A673 (cell line): Measurements from ENCODE around the gene TPM4. TPM values are rescaled to one million over a fixed set of nuclear protein-coding genes. Genes with fewer than 3 reads are reported as not detected.
"Not testable (repeated sequence)": the region's sequence is repeated elsewhere in the genome, so short reads cannot be mapped to it uniquely, and the experiment has no call there.

Experiments used
- BruUV-seq: library from RNA; stranded (reverse); fragments of 400-500 nt; replicated peaks from 2 replicates; lab custom pipeline; 2021; lab: Mats Ljungman, UMichigan
- CTCF ChIA-PET: fragments of 300-600 bp; sonication (Branson Sonifier 250); formaldehyde crosslinking; loops from one replicate; lab custom pipeline; 2022; ENCODE audit warnings: antibody characterized with exemption; lab: Charles Lee
- POLR2A ChIA-PET: fragments of 300-600 bp; sonication (Branson Sonifier 250); formaldehyde crosslinking; loops from one replicate; lab custom pipeline; 2022; ENCODE audit warnings: antibody characterized with exemption; ENCODE audit not compliant: low non-redundant PET; lab: Charles Lee
- DNase-seq: peaks from one replicate; pipeline ENCODE4 v3.0.0-alpha.2; 2015; ENCODE audit warnings: low spot score
- H3K27ac ChIP-seq: fragments of 200-600 bp; sonication (generic); 2 replicates; pipeline ENCODE4 v1.5.1; 2016; ENCODE audit warnings: mixed run types, low read depth, mild to moderate bottlenecking, mixed read lengths, antibody characterized with exemption, low read length; ENCODE audit not compliant: poor library complexity, severe bottlenecking
- H3K27me3 ChIP-seq: fragments of 200-600 bp; sonication (generic); replicated peaks from 2 replicates; pipeline ENCODE4 v1.6.1; 2017; ENCODE audit warnings: mixed run types, low read depth, mild to moderate bottlenecking, mixed read lengths, antibody characterized with exemption, low read length; ENCODE audit not compliant: insufficient read depth, poor library complexity
- H3K36me3 ChIP-seq: fragments of 200-600 bp; sonication (generic); 2 replicates; pipeline ENCODE4 v1.6.1; 2016; ENCODE audit warnings: mixed run types, mild to moderate bottlenecking, mixed read lengths, antibody characterized with exemption, low read length; ENCODE audit not compliant: insufficient read depth, poor library complexity, severe bottlenecking
- H3K4me1 ChIP-seq: fragments of 200-600 bp; sonication (generic); 2 replicates; pipeline ENCODE4 v1.6.1; 2017; ENCODE audit warnings: mixed run types, mild to moderate bottlenecking, mixed read lengths, antibody characterized with exemption, low read length; ENCODE audit not compliant: insufficient read depth, poor library complexity, severe bottlenecking
- H3K4me3 ChIP-seq: fragments of 200-600 bp; sonication (generic); 2 replicates; pipeline ENCODE4 v1.5.1; 2016; ENCODE audit warnings: low read depth, mixed run types, mild to moderate bottlenecking, mixed read lengths, low read length; ENCODE audit not compliant: poor library complexity, severe bottlenecking
- H3K9me3 ChIP-seq: fragments of 200-600 bp; sonication (generic); 2 replicates; pipeline ENCODE4 v1.6.1; 2016; ENCODE audit warnings: mixed run types, low read depth, mild to moderate bottlenecking, mixed read lengths, antibody characterized with exemption, low read length; ENCODE audit not compliant: poor library complexity, severe bottlenecking
- EZH2 ChIP-seq: fragments of 200-600 bp; sonication (generic); IDR thresholded peaks from 2 replicates; pipeline ENCODE4 v1.6.1; 2017; ENCODE audit warnings: borderline replicate concordance, low read depth, mild to moderate bottlenecking, mixed read lengths, antibody characterized with exemption, low read length; ENCODE audit not compliant: poor library complexity, severe bottlenecking
- intact Hi-C: fragments of 100-400 bp; cut with micrococcal nuclease; formaldehyde crosslinking; loops from one replicate; pipeline ENCODE4 v1.10.0; 2022; ENCODE audit not compliant: unreplicated experiment
- total RNA-seq: library from RNA; stranded (reverse); gene quantifications from 2 replicates; pipeline ENCODE4 v1.2.3, GENCODE V29; 2021
- TF ChIP-seq, protein P1 (sequence below): fragments of 300-800, 200-600 bp; sonication (generic); conservative IDR thresholded peaks from 2 replicates; pipeline ENCODE4 v1.5.1; 2017; ENCODE audit warnings: low read depth, mild to moderate bottlenecking, antibody characterized with exemption, low read length, moderate library complexity, mixed read lengths

Gene TPM4
- total RNA-seq, 1 experiment from 2014 or later: 476 TPM

DNA sequence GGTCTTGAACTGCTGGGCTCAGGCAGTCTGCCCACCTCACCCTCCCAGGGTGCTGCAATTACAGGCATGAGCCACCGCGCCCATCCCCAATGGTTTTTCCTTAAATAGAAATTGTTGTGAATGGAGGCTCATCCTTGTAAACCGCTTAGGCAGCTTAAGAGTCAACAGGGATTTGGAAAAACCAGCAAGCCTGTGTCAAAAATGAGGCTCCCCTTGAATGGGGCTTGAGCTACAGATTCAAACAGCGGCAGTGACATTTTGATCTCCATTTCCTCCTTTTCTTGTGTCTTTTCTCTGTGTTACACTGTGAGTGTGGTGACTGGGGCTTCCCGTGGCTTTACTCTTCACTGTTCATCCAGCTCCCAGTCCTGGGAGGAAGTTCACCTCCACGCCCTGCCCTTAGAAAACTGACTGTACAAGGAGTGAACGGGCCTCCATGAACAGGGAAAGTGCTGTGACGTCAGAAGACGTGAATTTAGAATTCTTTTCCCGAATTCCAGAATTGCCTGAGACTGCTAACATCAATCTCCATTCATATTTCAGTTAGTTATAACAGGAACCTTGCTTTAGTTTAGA, 20.1 kb downstream of the TPM4 start:
- no peak for TF ChIP-seq EZH2
- TF ChIP-seq, protein P1, sequence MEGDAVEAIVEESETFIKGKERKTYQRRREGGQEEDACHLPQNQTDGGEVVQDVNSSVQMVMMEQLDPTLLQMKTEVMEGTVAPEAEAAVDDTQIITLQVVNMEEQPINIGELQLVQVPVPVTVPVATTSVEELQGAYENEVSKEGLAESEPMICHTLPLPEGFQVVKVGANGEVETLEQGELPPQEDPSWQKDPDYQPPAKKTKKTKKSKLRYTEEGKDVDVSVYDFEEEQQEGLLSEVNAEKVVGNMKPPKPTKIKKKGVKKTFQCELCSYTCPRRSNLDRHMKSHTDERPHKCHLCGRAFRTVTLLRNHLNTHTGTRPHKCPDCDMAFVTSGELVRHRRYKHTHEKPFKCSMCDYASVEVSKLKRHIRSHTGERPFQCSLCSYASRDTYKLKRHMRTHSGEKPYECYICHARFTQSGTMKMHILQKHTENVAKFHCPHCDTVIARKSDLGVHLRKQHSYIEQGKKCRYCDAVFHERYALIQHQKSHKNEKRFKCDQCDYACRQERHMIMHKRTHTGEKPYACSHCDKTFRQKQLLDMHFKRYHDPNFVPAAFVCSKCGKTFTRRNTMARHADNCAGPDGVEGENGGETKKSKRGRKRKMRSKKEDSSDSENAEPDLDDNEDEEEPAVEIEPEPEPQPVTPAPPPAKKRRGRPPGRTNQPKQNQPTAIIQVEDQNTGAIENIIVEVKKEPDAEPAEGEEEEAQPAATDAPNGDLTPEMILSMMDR: no peak
- POLR2A ChIA-PET: no interaction called here
- intact Hi-C loops: no loop called here
- no peaks in the 10 kb centered on the region for H3K4me1 ChIP-seq
- BruUV-seq: no TSS peak
- H3K36me3 ChIP-seq: peaks cover 90% of the 10 kb centered on the region
- H3K4me3 ChIP-seq: no peak overlapping the region
- no peaks in the 10 kb centered on the region for H3K27me3 ChIP-seq
- CTCF ChIA-PET: interaction anchor here (0.6 kb wide), 1 partner anchor 855 kb away, joined by 6 read pairs; no protein-coding TSS in a partner anchor
- no peak overlapping the region for H3K27ac ChIP-seq
- no peak for DNase-seq
- no peaks in the 10 kb centered on the region for H3K9me3 ChIP-seq

DNA sequence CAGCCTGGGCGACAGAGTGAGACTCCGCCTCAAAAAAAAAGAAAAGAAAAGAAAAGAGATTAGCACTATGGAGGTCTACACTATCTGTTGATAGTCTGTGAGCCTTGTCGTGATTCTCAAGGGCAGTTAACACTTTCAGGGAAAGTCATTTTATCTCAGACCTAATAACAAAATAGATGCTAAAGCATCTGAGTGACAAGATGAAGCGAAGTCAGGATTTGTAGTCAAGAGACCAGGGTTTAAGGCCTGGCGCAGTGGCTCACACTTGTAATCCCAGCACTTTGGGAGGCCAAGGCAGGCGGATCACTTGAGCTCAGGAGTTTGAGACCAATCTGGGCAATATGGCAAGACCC, 22.1 kb downstream of the TPM4 start:
- DNase-seq: no peak
- Histone ChIP-seq H3K27ac (no peak overlapping the region), H3K9me3 (no peaks in the 10 kb centered on the region), H3K4me3 (no peak overlapping the region), H3K4me1 (no peaks in the 10 kb centered on the region), H3K27me3 (no peaks in the 10 kb centered on the region), H3K36me3 (peaks cover 87% of the 10 kb centered on the region)
- ChIA-PET POLR2A (interaction anchor here (0.6 kb wide), 1 partner anchor 58 kb away, joined by 10 read pairs; no protein-coding TSS in a partner anchor), CTCF (no interaction called here)
- intact Hi-C loops: no loop called here
- BruUV-seq: no TSS peak
- TF ChIP-seq EZH2: no peak
- TF ChIP-seq, protein P1: no peak

DNA sequence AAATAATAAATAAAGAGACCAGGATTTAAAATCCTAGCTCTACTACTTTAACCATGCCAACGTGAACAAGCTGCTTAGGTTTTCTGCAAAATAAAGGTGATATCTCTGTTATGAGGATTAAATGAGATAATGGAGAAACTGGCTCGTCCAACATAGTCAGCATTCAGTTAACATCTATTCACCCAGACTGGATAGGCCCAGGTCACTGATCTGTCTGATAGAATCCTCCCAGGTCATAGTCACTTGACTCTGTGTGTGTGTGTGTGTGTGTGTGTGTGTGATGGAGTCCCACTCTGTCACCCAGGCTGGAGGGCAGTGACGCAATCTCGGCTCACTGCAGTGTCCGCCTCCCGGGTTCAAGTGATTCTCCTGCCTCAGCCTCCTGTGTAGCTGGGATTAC, 22.5 kb downstream of the TPM4 start:
- intact Hi-C loops: no loop called here
- Histone ChIP-seq H3K36me3 (peaks cover 85% of the 10 kb centered on the region), H3K4me1 (no peaks in the 10 kb centered on the region), H3K9me3 (no peaks in the 10 kb centered on the region), H3K4me3 (no peak overlapping the region), H3K27me3 (no peaks in the 10 kb centered on the region), H3K27ac (no peak overlapping the region)
- POLR2A ChIA-PET: no interaction called here
- CTCF ChIA-PET: no interaction called here
- no peak for DNase-seq
- BruUV-seq: no TSS peak
- TF ChIP-seq, protein P1: no peak
- TF ChIP-seq EZH2: no peak

DNA sequence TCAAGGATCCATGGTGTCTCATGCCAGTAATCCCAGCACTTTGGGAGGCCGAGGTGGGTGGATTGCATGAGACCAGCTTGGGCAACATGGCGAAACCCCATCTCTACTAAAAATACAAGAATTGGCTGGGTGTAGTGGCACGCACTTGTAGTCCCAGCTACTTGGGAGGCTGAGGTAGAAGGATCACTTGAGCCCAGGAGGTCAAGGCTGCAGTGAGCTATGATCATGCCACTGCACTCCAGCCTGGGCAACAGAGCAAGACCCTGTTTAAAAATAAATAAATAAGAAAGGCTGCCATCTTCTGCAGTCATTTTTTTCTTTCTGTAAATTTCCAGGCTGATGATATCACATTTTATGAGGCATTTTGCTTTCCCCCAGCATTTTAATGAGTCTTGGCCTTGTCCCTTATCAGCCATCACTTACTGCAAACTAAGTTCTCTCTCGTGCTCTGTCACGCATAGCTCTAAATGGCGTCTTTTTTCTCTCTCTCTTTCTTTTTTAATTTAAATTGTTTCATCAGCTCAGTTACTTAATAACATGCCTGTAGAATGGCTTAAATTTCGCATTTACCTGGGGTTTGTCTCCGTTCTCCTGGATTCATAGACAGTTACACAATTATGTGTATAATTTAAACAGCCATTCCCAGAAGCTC, 23.1 kb downstream of the TPM4 start:
- H3K9me3 ChIP-seq, CTCF ChIA-PET, intact Hi-C loops, H3K4me1 ChIP-seq, DNase-seq, H3K27me3 ChIP-seq, H3K4me3 ChIP-seq, H3K27ac ChIP-seq, BruUV-seq: not testable (repeated sequence)
- H3K36me3 ChIP-seq: peaks cover 79% of the 10 kb centered on the region
- POLR2A ChIA-PET: interaction anchor here (0.6 kb wide), 1 partner anchor 14 kb away, joined by 3 read pairs; no protein-coding TSS in a partner anchor
